Osteoblast (primary cell): ENCODE measurements around the gene AKAP6. TPM values are rescaled to one million over a fixed set of nuclear protein-coding genes. Genes with fewer than 3 reads are reported as not detected.

Experiments used
- DNase-seq: peaks from one replicate; pipeline ENCODE4 v3.0.0; 2011; ENCODE audit warnings: low spot score, mixed read lengths; ENCODE audit not compliant: insufficient read length; ENCODE audit errors: missing footprints
- H2AFZ ChIP-seq: 2 replicates; pipeline ENCODE4 v1.6.0; 2011; ENCODE audit warnings: mild to moderate bottlenecking, low read length
- H3K27ac ChIP-seq: 2 replicates; pipeline ENCODE4 v1.5.1; 2011; ENCODE audit warnings: mild to moderate bottlenecking, low read depth, low read length, moderate library complexity
- H3K27me3 ChIP-seq: 2 replicates; pipeline ENCODE4 v1.6.0; 2012; ENCODE audit warnings: mild to moderate bottlenecking, control low read depth, inconsistent platforms, low read length, moderate library complexity; ENCODE audit not compliant: insufficient read depth
- H3K36me3 ChIP-seq: 2 replicates; pipeline ENCODE4 v1.5.1; 2011; ENCODE audit warnings: mild to moderate bottlenecking, low read length, control low read depth, moderate library complexity; ENCODE audit not compliant: insufficient read depth
- H3K4me1 ChIP-seq: 2 replicates; pipeline ENCODE4 v1.5.1; 2011; ENCODE audit warnings: mild to moderate bottlenecking, low read length, control low read depth, moderate library complexity; ENCODE audit not compliant: insufficient read depth
- H3K4me2 ChIP-seq: 2 replicates; pipeline ENCODE4 v1.6.0; 2011; ENCODE audit warnings: mild to moderate bottlenecking, low read length; ENCODE audit not compliant: insufficient read depth
- H3K4me3 ChIP-seq: fragments of 200-600 bp; sonication (generic); 3 replicates; pipeline ENCODE4 v1.5.1; 2012; ENCODE audit warnings: mild to moderate bottlenecking, low read length, inconsistent platforms; ENCODE audit not compliant: insufficient read depth
- H3K79me2 ChIP-seq: 2 replicates; pipeline ENCODE4 v1.6.0; 2012; ENCODE audit warnings: mild to moderate bottlenecking, low read length, control low read depth, inconsistent platforms; ENCODE audit not compliant: insufficient read depth
- H3K9me3 ChIP-seq: 2 replicates; pipeline ENCODE4 v1.5.1; 2011; ENCODE audit warnings: low read depth, low read length, control low read depth
- H4K20me1 ChIP-seq: 2 replicates; pipeline ENCODE4 v1.6.0; 2012; ENCODE audit warnings: mild to moderate bottlenecking, low read length, control low read depth; ENCODE audit not compliant: insufficient read depth
- CTCF ChIP-seq: IDR thresholded peaks from 2 replicates; pipeline ENCODE4 v1.5.1; 2011; ENCODE audit warnings: mild to moderate bottlenecking, low read depth, low read length, moderate library complexity; ENCODE audit errors: extremely low read depth
- total RNA-seq: library from RNA; depleted of rRNA; stranded (reverse); fragments of >200 nt; gene quantifications from 2 replicates; pipeline ENCODE4 v1.2.3, GENCODE V29; 2012

The AKAP6 gene
- total RNA-seq, 1 donor, result 2.2 TPM

- H3K4me2 ChIP-seq, result no peak overlapping the region
- H3K4me1 ChIP-seq, result no peaks in the 10 kb centered on the region
- no peak overlapping the region for H2AFZ ChIP-seq
- no peak overlapping the region for H3K4me3 ChIP-seq
- H3K27me3 ChIP-seq, result peaks cover 3% of the 10 kb centered on the region
- no peak for DNase-seq
- H3K79me2 ChIP-seq, result no peaks in the 10 kb centered on the region
- H3K9me3 ChIP-seq, result no peaks in the 10 kb centered on the region
- TF ChIP-seq CTCF, result no peak
- H3K36me3 ChIP-seq, result no peaks in the 10 kb centered on the region
- no peaks in the 10 kb centered on the region for H4K20me1 ChIP-seq
- no peak overlapping the region for H3K27ac ChIP-seq
Observed at GRCh38 chr14:32358781-32359180, 29.7 kb downstream of the AKAP6 start.

GRCh38 chr14:32361674-32362073, 32.6 kb downstream of the AKAP6 start:
- H4K20me1 ChIP-seq, result no peaks in the 10 kb centered on the region
- DNase-seq, result no peak
- no peaks in the 10 kb centered on the region for H3K79me2 ChIP-seq
- TF ChIP-seq CTCF, result no peak
- H2AFZ ChIP-seq, result no peak overlapping the region
- H3K4me1 ChIP-seq, result peaks cover 9% of the 10 kb centered on the region
- no peaks in the 10 kb centered on the region for H3K9me3 ChIP-seq
- H3K36me3 ChIP-seq, result no peaks in the 10 kb centered on the region
- peaks cover 3% of the 10 kb centered on the region for H3K27me3 ChIP-seq
- no peak overlapping the region for H3K4me2 ChIP-seq
- no peak overlapping the region for H3K4me3 ChIP-seq
- no peak overlapping the region for H3K27ac ChIP-seq

- TF ChIP-seq CTCF, result no peak
- no peak overlapping the region for H3K27ac ChIP-seq
- H3K9me3 ChIP-seq, result no peaks in the 10 kb centered on the region
- H3K4me3 ChIP-seq, result no peak overlapping the region
- no peak overlapping the region for H2AFZ ChIP-seq
- H4K20me1 ChIP-seq, result no peaks in the 10 kb centered on the region
- peaks cover 23% of the 10 kb centered on the region for H3K4me1 ChIP-seq
- DNase-seq, result no peak
- no peaks in the 10 kb centered on the region for H3K27me3 ChIP-seq
- no peak overlapping the region for H3K4me2 ChIP-seq
- H3K79me2 ChIP-seq, result no peaks in the 10 kb centered on the region
- no peaks in the 10 kb centered on the region for H3K36me3 ChIP-seq
Observed at GRCh38 chr14:32363761-32364160, 34.7 kb downstream of the AKAP6 start.

- Histone ChIP-seq H3K36me3 (no peaks in the 10 kb centered on the region), H3K27me3 (no peaks in the 10 kb centered on the region), H2AFZ (no peak overlapping the region), H3K79me2 (no peaks in the 10 kb centered on the region), H3K27ac (no peak overlapping the region), H3K4me2 (no peak overlapping the region), H3K4me3 (no peak overlapping the region), H3K9me3 (no peaks in the 10 kb centered on the region), H4K20me1 (no peaks in the 10 kb centered on the region), H3K4me1 (peaks cover 23% of the 10 kb centered on the region)
- no peak for TF ChIP-seq CTCF
- peak; percentile 8 for DNase-seq
Observed at GRCh38 chr14:32364941-32365340, 35.8 kb downstream of the AKAP6 start.
